Lung (tissue), 12 donors: ENCODE measurements around the gene PARD3B. TPM values are rescaled to one million over a fixed set of nuclear protein-coding genes. Genes with fewer than 3 reads are reported as not detected.

Source experiments
- ATAC-seq: fragments of 200-7000 bp; cut with Tn5 transposase; one replicate; pipeline ENCODE4 v1.9.1; 2020; ENCODE audit warnings: moderate number of reproducible peaks; ENCODE audit not compliant: insufficient read depth, low FRiP score
- DNase-seq, 3 donors: peaks; one replicate each; pipeline ENCODE4 v3.0.0-alpha.2; 2013 to 2017
- H3K27ac ChIP-seq, 2 donors: one replicate each; pipeline ENCODE4 v1.5.1; 2013; ENCODE audit warnings: mild to moderate bottlenecking in 2 of 2, moderate library complexity in 2 of 2, control low read depth in 1 of 2, inconsistent platforms in 1 of 2, low read depth in 1 of 2, low read length in 1 of 2
- H3K27me3 ChIP-seq, 3 donors: one replicate each; pipeline ENCODE4 v1.5.1; 2013; ENCODE audit warnings: low read length in 2 of 3; ENCODE audit not compliant: control insufficient read depth in 3 of 3, insufficient read depth in 3 of 3
- H3K36me3 ChIP-seq, 4 donors: one replicate each; pipeline ENCODE4 v1.5.1; 2013; ENCODE audit warnings: low read length in 4 of 4, mild to moderate bottlenecking in 1 of 4, moderate library complexity in 1 of 4; ENCODE audit not compliant: control insufficient read depth in 4 of 4, insufficient read depth in 4 of 4
- H3K4me1 ChIP-seq, 5 donors: one replicate each; pipeline ENCODE4 v1.5.1; 2013; ENCODE audit warnings: low read length in 5 of 5, mild to moderate bottlenecking in 2 of 5, moderate library complexity in 1 of 5; ENCODE audit not compliant: control insufficient read depth in 5 of 5, insufficient read depth in 5 of 5
- H3K4me3 ChIP-seq: one replicate; pipeline ENCODE4 v1.5.1; 2013; ENCODE audit warnings: mild to moderate bottlenecking, control low read depth, moderate library complexity
- H3K9ac ChIP-seq, 2 donors: one replicate each; pipeline ENCODE4 v1.5.1; 2013; ENCODE audit warnings: low read length in 2 of 2, control low read depth in 1 of 2; ENCODE audit not compliant: insufficient read depth in 1 of 2
- H3K9me3 ChIP-seq, 4 donors: one replicate each; pipeline ENCODE4 v1.5.1; 2013; ENCODE audit warnings: low read length in 3 of 4, mild to moderate bottlenecking in 1 of 4, moderate library complexity in 1 of 4; ENCODE audit not compliant: control insufficient read depth in 4 of 4, insufficient read depth in 3 of 4
- CTCF ChIP-seq: IDR thresholded peaks from 2 replicates; pipeline ENCODE4 v1.5.1; 2012; ENCODE audit warnings: mild to moderate bottlenecking; ENCODE audit errors: control extremely low read depth, extremely low read depth
- WGBS, 2 donors: extraction: QIAGEN DNeasy Blood & Tissue Kit; methylation state at CpG; one replicate each; pipeline ENCODE4 v1.1.7; 2013; 5-methylcytosine and 5-hydroxymethylcytosine counted together
- polyA plus RNA-seq, 2 donors: library from polyadenylated mRNA; stranded (reverse); fragments of 200-250 nt; gene quantifications; one replicate each; pipeline ENCODE4 v1.2.1, GENCODE V29; 2013
- total RNA-seq, 2 donors: library from RNA; depleted of rRNA in 1 of 2; stranded (reverse); fragments of >200 nt in 1 of 2; gene quantifications; one replicate each; pipeline ENCODE4 v1.2.1, GENCODE V29; 2014 to 2021
- donor health status: control.
- donor health status: control.
- donor health status: Bipolar disorder and iron deficiency.
- donor health status: healthy.
- donor health status: DM: yes; HTN: yes; CAD: no.

PARD3B gene
- total and polyA plus RNA-seq, 4 donors = 2.4 to 38.7 (median 17.1) TPM

- Histone ChIP-seq H3K9ac (no peak overlapping the region), H3K4me1 (no peaks in the 10 kb centered on the region), H3K36me3 (no peaks in the 10 kb centered on the region), H3K27ac (no peak overlapping the region), H3K27me3 (no peaks in the 10 kb centered on the region), H3K4me3 (no peak overlapping the region), H3K9me3 (no peaks in the 10 kb centered on the region)
- DNase-seq (no peak), ATAC-seq (no peak)
- TF ChIP-seq CTCF = no peak
- 84 to 87% methylated on average over 9 of the region's 9 CpGs for WGBS, 2 donors
Observed at GRCh38 chr2:205375461-205376448, 830.5 kb downstream of the PARD3B start.

GRCh38 chr2:205377324-205377723, 832.0 kb downstream of the PARD3B start:
- H3K9ac ChIP-seq = no peak overlapping the region
- DNase-seq = no peak
- no peak overlapping the region for H3K27ac ChIP-seq
- H3K36me3 ChIP-seq = no peaks in the 10 kb centered on the region
- no peak for ATAC-seq
- no peak overlapping the region for H3K4me3 ChIP-seq
- no peak for TF ChIP-seq CTCF
- no peaks in the 10 kb centered on the region for H3K4me1 ChIP-seq
- no peaks in the 10 kb centered on the region for H3K27me3 ChIP-seq
- no peaks in the 10 kb centered on the region for H3K9me3 ChIP-seq

- Histone ChIP-seq H3K27ac (no peak overlapping the region), H3K4me3 (no peak overlapping the region), H3K4me1 (no peaks in the 10 kb centered on the region), H3K9me3 (no peaks in the 10 kb centered on the region), H3K36me3 (no peaks in the 10 kb centered on the region), H3K27me3 (peaks cover 0 to 4% (median 0%) of the 10 kb centered on the region in 3 donors), H3K9ac (no peak overlapping the region)
- DNase-seq (no peak), ATAC-seq (no peak)
- WGBS, 2 donors = 95 to 96% methylated on average over 2 of the region's 2 CpGs
- TF ChIP-seq CTCF = no peak
Observed at GRCh38 chr2:205383601-205384000, 838.3 kb downstream of the PARD3B start.
